Measurements from ENCODE around the gene SIRT2. TPM values are rescaled to one million over a fixed set of nuclear protein-coding genes. Genes with fewer than 3 reads are reported as not detected.

SIRT2 gene
- total RNA-seq, 1 donor from 2014 or later = 41.3 TPM

GRCh38 chr19:38894968-38895367, 4.5 kb downstream of the SIRT2 start:
- no peak for FAIRE-seq
- H3K27me3 ChIP-seq (ENCODE audit: control insufficient read depth, insufficient read depth, low read length) = no peaks in the 10 kb centered on the region
- no peak overlapping the region for H3K4me3 ChIP-seq (ENCODE audit: low read depth, low read length)
- peaks cover 5% of the 10 kb centered on the region for H3K36me3 ChIP-seq (ENCODE audit: control insufficient read depth, insufficient read depth, low read length)
- TF ChIP-seq CTCF (IDR thresholded peaks at IDR 0.05; ENCODE audit: insufficient read depth, low read length, severe bottlenecking) = no peak
- no peak for DNase-seq (ENCODE audit: low read depth)

DNA sequence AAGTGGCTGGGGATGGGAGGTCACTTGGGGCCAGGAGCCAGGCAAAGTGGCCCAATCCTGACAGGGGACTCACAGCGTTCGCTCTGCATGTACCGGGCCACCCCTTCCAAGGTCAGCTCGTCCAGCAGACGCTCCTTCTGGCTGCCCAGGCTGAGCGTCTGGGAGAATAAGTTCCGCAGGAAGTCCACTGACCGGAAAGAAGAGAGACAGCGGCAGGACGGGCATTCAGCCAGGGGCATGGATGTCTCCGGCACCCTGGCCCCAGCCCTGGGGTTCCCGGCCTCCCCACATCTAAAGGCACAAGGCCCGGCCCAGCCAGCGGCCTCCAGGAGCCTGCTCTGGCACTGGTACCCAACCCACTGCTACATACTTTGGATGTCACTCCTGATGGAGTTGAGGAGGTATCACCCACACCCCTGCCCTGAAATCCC, 6.1 kb downstream of the SIRT2 start:
- no peaks in the 10 kb centered on the region for H3K27me3 ChIP-seq (ENCODE audit: control insufficient read depth, insufficient read depth, low read length)
- no peak overlapping the region for H3K4me3 ChIP-seq (ENCODE audit: low read depth, low read length)
- DNase-seq (ENCODE audit: low read depth) = no peak
- FAIRE-seq = no peak
- no peak for TF ChIP-seq CTCF (IDR thresholded peaks at IDR 0.05; ENCODE audit: insufficient read depth, low read length, severe bottlenecking)
- peaks cover 13% of the 10 kb centered on the region for H3K36me3 ChIP-seq (ENCODE audit: control insufficient read depth, insufficient read depth, low read length)

DNA sequence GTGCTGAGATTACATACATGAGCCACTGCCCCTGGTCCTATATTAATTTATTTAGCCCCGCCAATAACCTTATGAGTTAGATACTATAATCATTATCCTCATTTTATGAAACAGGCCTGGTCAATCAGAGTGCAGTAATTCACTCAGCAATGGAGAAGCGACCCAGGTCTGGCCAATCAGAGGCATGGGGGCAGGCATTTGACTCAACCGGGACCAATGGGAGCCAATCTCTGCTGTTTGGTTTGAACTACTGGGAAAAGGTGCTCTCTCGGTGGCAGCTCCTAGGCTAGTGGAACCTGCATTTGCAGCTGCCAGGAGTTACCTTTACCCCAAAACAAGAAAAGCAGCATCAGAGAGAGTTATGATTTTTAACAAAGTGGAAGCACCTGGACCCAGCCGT, 6.6 kb downstream of the SIRT2 start:
- no peak for TF ChIP-seq CTCF (IDR thresholded peaks at IDR 0.05; ENCODE audit: insufficient read depth, low read length, severe bottlenecking)
- Histone ChIP-seq H3K27me3 (ENCODE audit: control insufficient read depth, insufficient read depth, low read length) (no peaks in the 10 kb centered on the region), H3K36me3 (ENCODE audit: control insufficient read depth, insufficient read depth, low read length) (peaks cover 13% of the 10 kb centered on the region), H3K4me3 (ENCODE audit: low read depth, low read length) (no peak overlapping the region)
- no peak for FAIRE-seq
- DNase-seq (ENCODE audit: low read depth) = no peak

- H3K36me3 ChIP-seq (ENCODE audit: control insufficient read depth, insufficient read depth, low read length) = peaks cover 13% of the 10 kb centered on the region
- no peak for FAIRE-seq
- TF ChIP-seq CTCF (IDR thresholded peaks at IDR 0.05; ENCODE audit: insufficient read depth, low read length, severe bottlenecking) = no peak
These were observed 7.6 kb downstream of the SIRT2 start for GRCh38 chr19:38891771-38892170.

GRCh38 chr19:38890686-38891085, 8.7 kb downstream of the SIRT2 start:
- no peak for FAIRE-seq
- Histone ChIP-seq H3K4me3 (ENCODE audit: low read depth, low read length) (no peak overlapping the region), H3K27me3 (ENCODE audit: control insufficient read depth, insufficient read depth, low read length) (no peaks in the 10 kb centered on the region), H3K36me3 (ENCODE audit: control insufficient read depth, insufficient read depth, low read length) (peaks cover 13% of the 10 kb centered on the region)
- no peak for DNase-seq (ENCODE audit: low read depth)
- no peak for TF ChIP-seq CTCF (IDR thresholded peaks at IDR 0.05; ENCODE audit: insufficient read depth, low read length, severe bottlenecking)

More at GRCh38 chr19:38891771-38892170, 7.6 kb downstream of the SIRT2 start:
- Histone ChIP-seq H3K4me3 (ENCODE audit: low read depth, low read length) (no peak overlapping the region), H3K27me3 (ENCODE audit: control insufficient read depth, insufficient read depth, low read length) (no peaks in the 10 kb centered on the region)
- no peak for DNase-seq (ENCODE audit: low read depth)

DNA sequence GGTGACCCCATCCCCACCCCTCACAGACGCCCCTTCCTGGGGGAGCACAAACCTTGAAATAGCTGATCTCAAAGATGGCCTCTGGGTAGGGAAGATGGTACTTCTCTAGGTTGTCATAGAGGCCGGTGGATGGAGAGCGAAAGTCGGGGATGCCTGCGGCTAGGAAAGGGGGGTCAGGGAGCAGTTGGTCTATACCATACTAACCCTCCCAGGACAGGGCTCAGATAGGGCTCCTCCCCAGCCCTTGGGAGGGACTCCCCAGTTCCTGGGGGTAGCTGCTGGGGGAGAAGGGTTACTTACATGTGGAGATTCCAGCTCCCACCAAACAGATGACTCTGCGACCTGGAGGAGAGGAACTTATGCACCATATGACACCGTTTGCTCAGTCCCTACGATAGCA, 9.6 kb downstream of the SIRT2 start:
- FAIRE-seq (no peak), DNase-seq (ENCODE audit: low read depth) (no peak)
- no peaks in the 10 kb centered on the region for H3K27me3 ChIP-seq (ENCODE audit: control insufficient read depth, insufficient read depth, low read length)
- TF ChIP-seq CTCF (IDR thresholded peaks at IDR 0.05; ENCODE audit: insufficient read depth, low read length, severe bottlenecking) = no peak
- H3K36me3 ChIP-seq (ENCODE audit: control insufficient read depth, insufficient read depth, low read length) = peaks cover 13% of the 10 kb centered on the region
- no peak overlapping the region for H3K4me3 ChIP-seq (ENCODE audit: low read depth, low read length)

Measured in bronchial epithelial cell (primary cell).